ENCODE results near the gene RNU1-3. TPM values are rescaled to one million over a fixed set of nuclear protein-coding genes. Genes with fewer than 3 reads are reported as not detected.
A peak's percentile ranks its signal among the peaks of the same experiment; 100 is the strongest.
"Not testable (repeated sequence)": the region's sequence is repeated elsewhere in the genome, so short reads cannot be mapped to it uniquely, and the experiment has no call there.

Gene RNU1-3
- total and polyA plus RNA-seq, 4 experiments from 2014 or later = 3,010 to 3,866 TPM; not detected in 2

GRCh38 chr1:16639091-16640031 is 27.4 kb downstream of the RNU1-3 start:
- H3K27me3 ChIP-seq (ENCODE audit: insufficient read depth, low read length); H3K9me3 ChIP-seq (ENCODE audit: control insufficient read depth in 1 of 2, low read length in 2 of 2); H3K36me3 ChIP-seq (ENCODE audit: insufficient read depth, low read length); H3K27ac Mint-ChIP-seq; H3K4me3 Mint-ChIP-seq; H3K9me3 Mint-ChIP-seq; H3K4me3 ChIP-seq (ENCODE audit: low read length in 2 of 2); DNase-seq; H3K36me3 Mint-ChIP-seq; H3K27ac ChIP-seq (ENCODE audit: low read depth, low read length); POLR2A ChIA-PET (ENCODE audit: partially characterized antibody); H3K27me3 Mint-ChIP-seq; H3K4me1 Mint-ChIP-seq; intact Hi-C loops (cut with micrococcal nuclease): not testable (repeated sequence)
- CTCF ChIA-PET (ENCODE audit: partially characterized antibody) = interaction anchor here (0.6 to 1.5 kb wide), 3 partner anchors 19 to 48 kb away, joined by 3 read pairs; no protein-coding TSS in a partner anchor
- peaks cover 38% of the 10 kb centered on the region for H3K4me1 ChIP-seq (ENCODE audit: insufficient read depth, low read length)

- H3K27me3 Mint-ChIP-seq; DNase-seq; H3K9me3 Mint-ChIP-seq; H3K36me3 ChIP-seq (ENCODE audit: insufficient read depth, low read length); POLR2A ChIA-PET (ENCODE audit: partially characterized antibody); H3K4me1 Mint-ChIP-seq; H3K4me3 Mint-ChIP-seq; H3K27ac ChIP-seq (ENCODE audit: low read depth, low read length); H3K27ac Mint-ChIP-seq; H3K9me3 ChIP-seq (ENCODE audit: control insufficient read depth in 1 of 2, low read length in 2 of 2); H3K27me3 ChIP-seq (ENCODE audit: insufficient read depth, low read length); intact Hi-C loops (cut with micrococcal nuclease); H3K4me3 ChIP-seq (ENCODE audit: low read length in 2 of 2): not testable (repeated sequence)
- H3K4me1 ChIP-seq (ENCODE audit: insufficient read depth, low read length) = peaks cover 27% of the 10 kb centered on the region
- peaks cover 9 to 18% of the 10 kb centered on the region in 2 donors for H3K36me3 Mint-ChIP-seq
- CTCF ChIA-PET (ENCODE audit: partially characterized antibody) = interaction anchor here (0.9 to 1.5 kb wide), 2 partner anchors 17 to 22 kb away, joined by 3 read pairs; no protein-coding TSS in a partner anchor
Measured at GRCh38 chr1:16637941-16638778, 28.6 kb downstream of the RNU1-3 start.

- peaks cover 23 to 31% of the 10 kb centered on the region in 2 donors for H3K36me3 Mint-ChIP-seq
- not testable (repeated sequence) for H3K27ac Mint-ChIP-seq
Measured at GRCh38 chr1:16636551-16637195, 30.1 kb downstream of the RNU1-3 start.

GRCh38 chr1:16635959-16636358 is 30.8 kb downstream of the RNU1-3 start:
- H3K27ac ChIP-seq (ENCODE audit: low read depth, low read length); H3K9me3 ChIP-seq (ENCODE audit: control insufficient read depth in 1 of 2, low read length in 2 of 2); H3K27me3 ChIP-seq (ENCODE audit: insufficient read depth, low read length); H3K4me1 Mint-ChIP-seq; H3K9me3 Mint-ChIP-seq; intact Hi-C loops (cut with micrococcal nuclease); H3K4me3 ChIP-seq (ENCODE audit: low read length in 2 of 2); H3K4me1 ChIP-seq (ENCODE audit: insufficient read depth, low read length); H3K27me3 Mint-ChIP-seq; H3K27ac Mint-ChIP-seq; DNase-seq; H3K4me3 Mint-ChIP-seq: not testable (repeated sequence)
- ChIA-PET POLR2A (ENCODE audit: partially characterized antibody) (interaction anchor here (0.5 to 0.6 kb wide), 2 partner anchors 92 to 269 kb away, joined by 3 read pairs; no protein-coding TSS in a partner anchor), CTCF (ENCODE audit: partially characterized antibody) (interaction anchor here (1.3 kb wide), 1 partner anchor 15 kb away, joined by 6 read pairs; no protein-coding TSS in a partner anchor)
- H3K36me3 ChIP-seq (ENCODE audit: insufficient read depth, low read length) = peaks cover 31% of the 10 kb centered on the region
- peaks cover 27 to 37% of the 10 kb centered on the region in 2 donors for H3K36me3 Mint-ChIP-seq

More at GRCh38 chr1:16636551-16637195, 30.1 kb downstream of the RNU1-3 start:
- H3K4me1 Mint-ChIP-seq; DNase-seq; H3K27me3 Mint-ChIP-seq; H3K9me3 ChIP-seq (ENCODE audit: control insufficient read depth in 1 of 2, low read length in 2 of 2); intact Hi-C loops (cut with micrococcal nuclease); H3K27ac ChIP-seq (ENCODE audit: low read depth, low read length); H3K4me3 ChIP-seq (ENCODE audit: low read length in 2 of 2); H3K27me3 ChIP-seq (ENCODE audit: insufficient read depth, low read length); H3K4me3 Mint-ChIP-seq; H3K9me3 Mint-ChIP-seq; CTCF ChIA-PET (ENCODE audit: partially characterized antibody): not testable (repeated sequence)
- Histone ChIP-seq H3K36me3 (ENCODE audit: insufficient read depth, low read length) (peaks cover 24% of the 10 kb centered on the region), H3K4me1 (ENCODE audit: insufficient read depth, low read length) (peaks cover 12% of the 10 kb centered on the region)
- POLR2A ChIA-PET (ENCODE audit: partially characterized antibody) = interaction anchor here (0.5 kb wide), 1 partner anchor 268 kb away, joined by 3 read pairs; no protein-coding TSS in a partner anchor

- Mint-ChIP-seq H3K36me3 (peaks cover 42 to 53% of the 10 kb centered on the region in 2 donors), H3K27ac (peak overlapping the region in 4 of 7 donors; percentile 3 to 31 (median 17))
- H3K9me3 Mint-ChIP-seq; H3K27me3 ChIP-seq (ENCODE audit: insufficient read depth, low read length); H3K27me3 Mint-ChIP-seq; H3K9me3 ChIP-seq (ENCODE audit: control insufficient read depth in 1 of 2, low read length in 2 of 2); H3K4me1 Mint-ChIP-seq; H3K4me3 ChIP-seq (ENCODE audit: low read length in 2 of 2); DNase-seq; H3K27ac ChIP-seq (ENCODE audit: low read depth, low read length); H3K4me1 ChIP-seq (ENCODE audit: insufficient read depth, low read length); intact Hi-C loops (cut with micrococcal nuclease); H3K4me3 Mint-ChIP-seq; POLR2A ChIA-PET (ENCODE audit: partially characterized antibody): not testable (repeated sequence)
- CTCF ChIA-PET (ENCODE audit: partially characterized antibody) = interaction anchor here (0.7 kb wide), 1 partner anchor 181 kb away, joined by 3 read pairs; no protein-coding TSS in a partner anchor
- H3K36me3 ChIP-seq (ENCODE audit: insufficient read depth, low read length) = peaks cover 45% of the 10 kb centered on the region
Measured at GRCh38 chr1:16633540-16634282, 33.0 kb downstream of the RNU1-3 start.

GRCh38 chr1:16632044-16632850 is 34.5 kb downstream of the RNU1-3 start:
- Mint-ChIP-seq H3K4me1 (peaks cover 2 to 10% (median 6%) of the 10 kb centered on the region in 4 donors), H3K36me3 (peaks cover 55 to 63% of the 10 kb centered on the region in 2 donors), H3K27ac (peak overlapping the region in 2 of 7 donors; percentile 42)
- H3K27ac ChIP-seq (ENCODE audit: low read depth, low read length); H3K9me3 ChIP-seq (ENCODE audit: control insufficient read depth in 1 of 2, low read length in 2 of 2); POLR2A ChIA-PET (ENCODE audit: partially characterized antibody); DNase-seq; H3K4me3 ChIP-seq (ENCODE audit: low read length in 2 of 2); H3K4me3 Mint-ChIP-seq; intact Hi-C loops (cut with micrococcal nuclease); H3K4me1 ChIP-seq (ENCODE audit: insufficient read depth, low read length); CTCF ChIA-PET (ENCODE audit: partially characterized antibody); H3K9me3 Mint-ChIP-seq; H3K27me3 Mint-ChIP-seq; H3K27me3 ChIP-seq (ENCODE audit: insufficient read depth, low read length): not testable (repeated sequence)
- H3K36me3 ChIP-seq (ENCODE audit: insufficient read depth, low read length) = peaks cover 51% of the 10 kb centered on the region

All from CD4-positive, alpha-beta memory T cell (primary cell).